ENCODE measurements around the gene ANKRD37.
A peak's percentile ranks its signal among the peaks of the same experiment; 100 is the strongest.

ANKRD37 gene

DNA sequence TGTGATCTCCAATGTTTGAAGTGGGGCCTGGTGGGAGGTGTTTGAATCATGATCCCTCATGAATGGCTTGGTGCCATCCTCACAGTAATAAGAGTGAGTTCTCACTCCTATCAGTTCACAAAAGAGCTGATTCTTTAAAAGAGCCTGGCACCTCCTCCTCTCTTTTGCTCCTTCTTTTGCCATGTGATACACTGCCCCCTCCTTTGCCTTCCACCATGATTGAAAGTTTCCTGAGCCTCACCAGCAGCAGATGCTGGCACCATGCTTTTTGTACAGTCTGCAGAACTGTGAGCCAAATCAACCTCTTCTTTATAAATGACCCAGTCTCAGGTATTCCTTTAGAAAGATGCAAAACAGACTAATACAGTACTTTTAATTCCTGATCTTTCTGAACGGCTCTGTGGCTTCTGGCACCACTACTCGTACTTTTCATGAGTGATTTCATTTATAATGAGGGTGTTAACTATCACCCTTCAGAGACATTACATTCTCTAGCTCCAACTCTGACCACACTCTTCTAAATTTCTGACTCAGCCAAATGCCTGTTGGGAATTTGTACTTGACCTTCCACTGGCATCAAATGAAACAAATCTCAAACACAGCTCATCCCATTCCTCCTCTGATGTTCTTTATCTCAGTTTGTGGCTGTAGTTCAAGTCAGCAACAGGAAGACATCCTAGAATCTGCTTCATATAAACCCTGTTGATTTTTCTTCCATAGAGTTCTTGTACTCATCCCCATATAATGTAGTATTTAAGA is 24.9 kb downstream of the ANKRD37 start:
- DNase-seq (ENCODE audit: low spot score), result peak; percentile 11

DNA sequence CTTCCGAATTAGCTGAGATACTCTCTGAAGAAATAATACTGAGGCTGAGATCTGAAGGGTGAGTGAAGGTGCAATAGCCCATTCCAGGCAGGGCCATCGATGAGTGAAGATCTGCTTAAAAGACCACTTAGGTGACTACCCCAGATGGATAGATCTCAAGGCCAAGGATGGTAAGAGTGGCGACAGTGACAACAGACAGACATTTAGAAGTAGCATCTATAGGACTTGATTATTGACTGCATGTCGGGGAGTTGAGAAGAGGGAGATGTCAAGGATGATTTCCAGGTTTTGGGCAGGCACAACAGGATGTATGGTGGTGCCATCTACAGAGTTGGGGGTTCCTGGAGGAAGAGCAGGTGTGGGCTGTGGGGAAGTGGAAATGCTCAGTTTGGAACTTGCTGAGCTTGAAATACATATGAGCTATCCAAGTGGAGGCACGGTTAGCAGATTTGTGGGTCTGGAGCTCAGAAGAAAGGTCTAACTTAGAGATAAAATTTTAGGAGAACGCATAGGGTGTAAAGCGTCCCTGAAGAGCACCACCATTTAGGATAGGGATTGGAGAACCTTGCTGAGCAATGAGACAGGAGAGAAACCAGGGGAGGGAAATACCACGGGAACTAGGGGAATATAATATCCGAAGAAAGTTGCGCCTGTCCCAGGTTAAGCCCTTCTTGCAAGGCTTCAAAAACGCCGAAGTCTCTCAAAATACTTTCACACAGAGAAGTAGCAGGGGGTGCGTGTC is 28.4 kb downstream of the ANKRD37 start:
- DNase-seq (ENCODE audit: low spot score), result no peak

DNA sequence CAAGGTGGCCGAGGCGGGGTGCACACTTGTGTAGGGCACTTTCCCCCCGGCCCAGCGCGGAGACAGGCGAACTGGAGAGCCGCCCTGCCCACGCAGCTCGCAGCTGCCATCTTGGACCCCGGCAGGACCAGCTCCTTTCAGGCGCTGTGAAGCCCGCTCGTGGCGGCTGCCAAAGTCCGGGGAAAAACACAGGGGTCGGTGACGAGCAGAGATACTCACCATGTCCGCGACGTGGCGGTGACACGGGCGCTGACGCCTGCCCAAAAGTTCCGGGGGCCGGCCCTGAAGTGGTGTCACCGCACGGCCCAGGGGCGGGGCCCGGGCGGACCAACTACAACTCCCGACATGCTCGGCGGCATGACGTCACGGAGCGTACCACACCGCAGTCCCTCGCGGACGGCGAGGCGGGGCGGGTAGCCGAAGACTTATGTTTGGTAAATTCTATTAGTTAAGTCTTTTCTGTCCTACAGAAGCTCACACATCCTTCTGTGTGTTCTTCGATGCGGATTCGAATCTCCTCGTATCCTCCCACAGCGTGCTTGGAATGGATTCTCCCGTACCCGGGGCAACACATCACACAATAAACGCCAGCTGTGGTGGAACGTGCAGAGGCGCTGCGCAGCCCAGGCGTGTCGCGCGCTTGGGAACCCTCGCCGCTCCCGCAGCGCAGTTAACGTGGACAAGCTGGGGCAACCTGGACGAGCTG is 29.2 kb downstream of the ANKRD37 start, which contains the start of gene UFSP2:
Gene UFSP2 (minus strand): TSS at position 318 of the 706 bp plus-strand sequence. CDS start 96 bp downstream, at position 222.
- peak; percentile 96 for DNase-seq (ENCODE audit: low spot score)

DNA sequence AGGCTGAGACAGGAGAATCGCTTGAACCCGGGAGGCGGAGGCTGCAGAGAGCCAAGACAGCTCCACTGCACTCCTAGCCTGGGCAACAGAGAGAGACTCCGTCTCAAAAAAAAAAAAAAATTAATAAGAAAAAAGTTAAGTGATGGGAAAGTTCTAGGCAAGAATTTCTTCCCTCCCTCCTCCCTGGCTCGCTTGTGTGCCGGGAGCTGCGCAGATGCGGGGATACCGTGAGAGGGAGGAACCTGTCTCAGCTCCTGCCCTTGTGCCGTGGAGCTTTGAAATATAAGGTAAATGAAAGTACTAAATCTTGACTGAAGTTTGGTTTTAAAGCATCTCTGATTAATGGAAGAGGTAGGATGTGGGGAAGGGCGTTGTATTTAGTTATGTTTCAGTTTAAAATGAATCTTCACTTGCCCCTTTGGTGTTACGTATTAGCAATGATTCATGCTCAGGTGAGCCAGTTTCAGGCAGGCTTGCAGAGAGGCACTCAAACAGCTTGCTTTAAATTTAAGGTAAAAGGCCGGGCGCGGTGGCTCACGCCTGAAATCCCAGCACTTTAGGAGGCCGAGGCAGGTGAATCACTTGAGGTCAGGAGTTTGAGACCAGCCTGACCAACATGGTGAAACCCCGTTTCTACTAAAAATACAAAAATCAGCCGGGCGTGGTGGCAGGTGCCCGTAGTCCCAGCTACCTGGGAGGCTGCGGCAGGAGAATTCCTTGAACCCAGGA is 30.5 kb downstream of the ANKRD37 start:
- DNase-seq (ENCODE audit: low spot score), result no peak

DNA sequence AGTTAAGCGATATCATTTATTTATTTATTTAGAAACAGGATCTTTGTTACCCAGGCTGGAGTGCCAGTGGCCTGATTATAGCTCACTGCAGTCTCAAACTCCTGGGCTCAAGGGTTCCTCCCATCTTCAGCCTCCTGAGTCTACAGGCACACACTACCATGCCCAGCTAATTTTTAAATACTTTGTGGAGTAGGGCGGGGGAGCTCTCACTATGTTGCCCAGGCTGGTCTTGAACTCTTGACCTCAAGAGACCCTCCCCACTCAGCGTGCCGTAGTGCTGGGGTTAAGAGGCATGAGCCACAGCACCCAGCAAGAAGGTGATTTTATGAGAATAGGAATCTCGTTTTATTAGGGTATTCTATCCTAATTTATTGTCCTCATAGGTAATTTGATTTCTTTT is 33.0 kb downstream of the ANKRD37 start:
- DNase-seq (ENCODE audit: low spot score), result no peak

DNA sequence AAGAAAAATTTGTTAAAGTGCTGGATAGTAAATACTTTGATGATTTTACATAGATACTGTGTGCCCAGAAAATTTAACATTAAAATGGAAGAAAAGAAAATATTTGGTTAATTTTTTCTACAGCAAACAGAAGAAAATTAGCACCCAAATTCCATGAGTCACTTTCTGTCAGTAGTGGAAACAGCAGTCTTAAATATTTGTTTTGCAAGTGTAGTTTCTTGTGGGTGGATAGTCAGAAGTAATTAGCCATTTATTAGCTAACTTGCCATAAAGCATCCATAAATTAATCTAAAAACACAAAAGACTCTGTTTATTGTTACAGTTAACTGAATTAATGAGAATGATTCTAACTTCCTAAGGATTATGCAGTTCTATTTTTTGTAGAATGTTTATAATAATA is 38.8 kb downstream of the ANKRD37 start:
- no peak for DNase-seq (ENCODE audit: low spot score)

DNA sequence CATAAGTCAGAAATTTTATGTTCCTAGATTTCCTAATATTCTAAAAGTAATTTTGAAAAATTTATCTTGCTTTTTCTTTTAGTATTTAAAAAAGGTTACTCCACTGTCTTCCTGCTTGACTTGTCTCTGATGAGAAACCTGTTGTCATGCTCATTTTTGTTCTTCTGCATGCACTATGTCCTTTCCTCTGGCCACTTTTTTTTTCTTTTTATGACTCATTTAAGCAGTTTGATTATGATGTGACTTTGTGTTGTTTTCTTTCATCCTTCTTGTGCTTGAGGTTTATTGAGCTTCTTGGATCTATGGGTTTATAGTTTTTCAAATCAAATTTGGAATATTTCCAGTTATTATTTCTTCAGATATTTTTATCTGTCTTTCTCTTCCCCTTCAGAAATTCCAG is 41.2 kb downstream of the ANKRD37 start:
- DNase-seq (ENCODE audit: low spot score), result no peak

DNA sequence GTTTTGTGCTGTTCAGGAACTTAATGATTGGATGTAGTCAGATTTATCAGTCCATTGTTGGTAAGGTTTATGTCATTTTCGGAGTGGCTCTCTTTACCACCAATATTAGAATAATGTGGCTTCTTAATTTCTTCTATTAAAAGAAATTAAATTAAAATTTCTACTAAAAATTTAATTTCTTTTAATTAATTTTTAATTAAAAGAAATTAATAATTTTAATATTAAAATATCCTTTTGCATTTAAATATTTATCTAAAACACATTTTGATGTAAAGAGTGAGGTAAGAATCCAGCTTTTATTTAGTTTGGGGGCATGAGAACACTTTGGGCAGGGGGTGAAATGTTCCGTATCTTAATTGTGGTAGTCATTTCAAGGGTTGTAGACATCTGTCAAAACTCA is 44.8 kb downstream of the ANKRD37 start:
- no peak for DNase-seq (ENCODE audit: low spot score)

DNA sequence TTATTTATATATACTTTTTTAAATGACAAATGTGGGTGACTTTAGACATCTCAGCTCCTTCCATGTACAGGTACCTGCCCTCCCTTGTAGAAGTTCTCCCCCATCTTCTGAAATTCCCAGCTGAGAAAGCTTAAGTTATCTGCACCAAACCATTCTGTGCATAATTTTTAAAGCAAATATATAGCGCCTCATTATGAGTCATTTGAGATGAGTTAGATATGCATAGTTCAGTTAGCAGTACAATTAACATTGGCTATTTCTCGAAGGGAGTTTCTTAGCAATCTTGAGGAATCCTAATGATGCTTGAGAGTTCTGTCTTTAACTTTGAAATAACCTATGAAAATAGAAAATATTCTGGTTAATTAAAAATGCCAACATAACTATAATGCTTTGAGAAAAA is 48.6 kb downstream of the ANKRD37 start:
- DNase-seq (ENCODE audit: low spot score), result no peak
